Upper lobe of left lung (tissue), 4 donors: Measurements from ENCODE around the gene ARVCF.

Experiments
- CTCF ChIP-seq, 6 experiments: fragments of 450-650 bp in 4 of 6; fragments of 200-600 bp in 2 of 6; sonication (generic) in 2 of 6; IDR thresholded peaks; one replicate each; pipeline ENCODE4 v1.5.1; 2016 to 2019; ENCODE audit warnings: antibody characterized with exemption in 6 of 6
- EP300 ChIP-seq, 4 donors: sonication (generic); formaldehyde crosslinking; IDR thresholded peaks; one replicate each; pipeline ENCODE4 v1.5.1; 2017; ENCODE audit warnings: antibody characterized with exemption in 4 of 4, control low read depth in 2 of 4

GRCh38 chr22:20043057-20043996 lies 26.7 kb upstream of the ARVCF start:
- TF ChIP-seq CTCF (IDR thresholded peaks at IDR 0.05) (no peak), EP300 (IDR thresholded peaks at IDR 0.05) (no peak)
